HL-60 (cell line): ENCODE measurements around the gene GSTA4.

Experiments used
- DNase-seq, 2 experiments: peaks; one replicate each; pipeline ENCODE4 v3.0.0-alpha.2; 2010 to 2020; ENCODE audit warnings: low read depth in 1 of 2, low spot score in 1 of 2
- H3K27ac ChIP-seq: fragments of 250-450 bp; sonication (Bioruptor Pico); replicated peaks from 2 replicates; pipeline ENCODE4 v1.5.1; 2020; ENCODE audit warnings: mild to moderate bottlenecking, moderate library complexity
- H3K27me3 ChIP-seq: fragments of 250-450 bp; sonication (Bioruptor Pico); 2 replicates; pipeline ENCODE4 v1.5.1; 2021; ENCODE audit warnings: mild to moderate bottlenecking, moderate library complexity; ENCODE audit not compliant: insufficient read depth, poor library complexity, severe bottlenecking
- H3K4me3 ChIP-seq: replicated peaks from 2 replicates; pipeline ENCODE4 v1.5.1; 2011; ENCODE audit warnings: mild to moderate bottlenecking, control low read depth, low read length; ENCODE audit not compliant: insufficient read depth
- GABPA ChIP-seq: IDR thresholded peaks from 2 replicates; pipeline ENCODE4 v1.6.1; 2012; ENCODE audit warnings: low read depth
- POLR2AphosphoS5 ChIP-seq: IDR thresholded peaks from 2 replicates; pipeline ENCODE4 v1.6.1; 2012; ENCODE audit warnings: low read depth
- REST ChIP-seq: IDR thresholded peaks from 2 replicates; pipeline ENCODE4 v1.6.1; 2012; ENCODE audit warnings: low read depth; ENCODE audit not compliant: insufficient replicate concordance
- SPI1 ChIP-seq: IDR thresholded peaks from 2 replicates; pipeline ENCODE4 v1.6.1; 2012; ENCODE audit warnings: low read depth, mild to moderate bottlenecking, borderline replicate concordance
- TF ChIP-seq, protein P1 (sequence below): IDR thresholded peaks from one replicate; pipeline ENCODE4 v1.5.1; 2011; ENCODE audit warnings: low read length, control low read depth, inconsistent platforms; ENCODE audit not compliant: insufficient read depth

The GSTA4 gene

DNA sequence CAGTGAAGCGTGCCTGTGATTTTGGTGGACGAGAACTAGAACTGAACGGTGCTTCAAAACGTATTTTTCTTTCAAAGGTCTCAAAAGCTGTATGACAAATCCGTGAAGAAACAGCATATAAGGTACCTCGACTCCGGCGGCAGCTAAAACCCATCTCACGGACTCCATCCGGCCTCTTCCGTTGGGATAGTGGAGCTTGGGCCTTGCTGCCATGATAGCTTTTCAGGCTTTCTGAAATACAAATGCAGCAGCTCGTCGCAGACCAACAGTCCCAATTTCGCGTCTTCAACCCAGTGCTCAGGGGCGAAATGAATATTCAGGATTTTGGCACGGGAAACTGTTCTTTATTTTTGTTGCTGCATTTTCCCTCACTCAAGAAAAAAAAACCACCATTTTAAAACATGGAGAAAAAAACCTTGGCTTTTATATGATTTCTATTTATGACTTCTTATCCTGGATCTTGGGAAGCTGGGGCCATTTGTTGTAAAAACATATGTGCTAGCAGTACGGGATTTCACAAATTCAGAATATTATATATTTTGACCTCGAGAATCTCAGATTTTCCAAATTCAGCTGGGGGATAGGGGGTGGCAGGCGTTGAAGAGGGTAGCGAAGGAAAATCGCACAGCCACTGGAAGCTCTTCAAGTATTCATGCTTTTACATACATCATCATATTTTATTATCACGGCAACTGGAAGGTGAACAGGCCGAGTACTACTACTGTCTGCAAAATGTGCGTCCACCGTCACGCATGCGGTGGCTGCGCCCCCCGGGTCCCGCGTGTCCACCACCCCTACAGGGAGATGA is 849 bp downstream of the GSTA4 start:
- peak overlapping the region; percentile 96; the same call in 1 of the 2 replicates for H3K27ac ChIP-seq
- no peaks in the 10 kb centered on the region for H3K27me3 ChIP-seq
- no peak for DNase-seq
- TF ChIP-seq, protein P1, sequence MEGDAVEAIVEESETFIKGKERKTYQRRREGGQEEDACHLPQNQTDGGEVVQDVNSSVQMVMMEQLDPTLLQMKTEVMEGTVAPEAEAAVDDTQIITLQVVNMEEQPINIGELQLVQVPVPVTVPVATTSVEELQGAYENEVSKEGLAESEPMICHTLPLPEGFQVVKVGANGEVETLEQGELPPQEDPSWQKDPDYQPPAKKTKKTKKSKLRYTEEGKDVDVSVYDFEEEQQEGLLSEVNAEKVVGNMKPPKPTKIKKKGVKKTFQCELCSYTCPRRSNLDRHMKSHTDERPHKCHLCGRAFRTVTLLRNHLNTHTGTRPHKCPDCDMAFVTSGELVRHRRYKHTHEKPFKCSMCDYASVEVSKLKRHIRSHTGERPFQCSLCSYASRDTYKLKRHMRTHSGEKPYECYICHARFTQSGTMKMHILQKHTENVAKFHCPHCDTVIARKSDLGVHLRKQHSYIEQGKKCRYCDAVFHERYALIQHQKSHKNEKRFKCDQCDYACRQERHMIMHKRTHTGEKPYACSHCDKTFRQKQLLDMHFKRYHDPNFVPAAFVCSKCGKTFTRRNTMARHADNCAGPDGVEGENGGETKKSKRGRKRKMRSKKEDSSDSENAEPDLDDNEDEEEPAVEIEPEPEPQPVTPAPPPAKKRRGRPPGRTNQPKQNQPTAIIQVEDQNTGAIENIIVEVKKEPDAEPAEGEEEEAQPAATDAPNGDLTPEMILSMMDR: no peak
- TF ChIP-seq GABPA: no peak
- peak overlapping the region; percentile 75 for H3K4me3 ChIP-seq

DNA sequence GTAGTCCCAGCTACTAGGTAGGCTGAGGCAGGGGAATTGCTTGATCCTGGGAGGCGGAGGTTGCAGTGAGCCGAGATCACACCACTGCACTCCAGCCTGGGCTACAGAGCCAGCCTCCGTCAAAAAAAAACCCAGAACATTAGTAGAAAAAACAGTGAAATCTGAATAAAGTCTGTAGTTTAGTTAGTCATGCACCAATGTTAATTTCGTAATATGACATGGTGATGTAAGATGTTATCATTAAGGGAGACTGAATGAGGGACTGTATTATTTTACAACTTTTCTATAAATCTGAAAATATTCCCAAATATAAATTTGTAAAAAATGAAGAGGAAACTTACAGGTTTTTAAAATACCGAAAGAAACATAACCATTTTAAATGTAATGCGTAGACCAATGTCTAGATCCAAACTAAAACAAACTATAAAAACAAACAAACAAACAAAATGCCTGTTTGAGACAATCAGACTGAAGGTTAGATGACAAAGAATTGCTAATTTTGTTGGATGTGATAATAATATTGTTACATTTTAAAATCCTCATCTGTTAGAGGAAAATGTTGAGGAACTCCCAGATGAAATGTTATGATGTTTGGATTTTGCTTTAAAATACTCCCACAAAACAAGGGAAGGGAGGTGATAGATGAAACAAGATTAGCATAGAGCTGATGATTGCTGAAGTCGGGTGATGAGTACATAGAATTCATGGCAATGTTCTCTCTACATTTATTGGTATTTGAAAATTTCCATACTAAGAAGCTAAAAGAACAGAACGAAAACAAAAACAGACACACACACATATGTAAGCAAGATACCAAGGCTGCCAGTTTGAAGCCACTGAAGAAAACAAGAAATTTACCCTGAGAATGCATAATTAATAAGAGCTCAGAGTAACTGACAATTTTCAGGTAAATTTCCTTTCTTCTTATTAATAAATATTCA is 1.8 kb downstream of the GSTA4 start:
- no peak for TF ChIP-seq SPI1
- Histone ChIP-seq H3K27me3 (no peaks in the 10 kb centered on the region), H3K27ac (no peak overlapping the region), H3K4me3 (no peak overlapping the region)
- DNase-seq: no peak

DNA sequence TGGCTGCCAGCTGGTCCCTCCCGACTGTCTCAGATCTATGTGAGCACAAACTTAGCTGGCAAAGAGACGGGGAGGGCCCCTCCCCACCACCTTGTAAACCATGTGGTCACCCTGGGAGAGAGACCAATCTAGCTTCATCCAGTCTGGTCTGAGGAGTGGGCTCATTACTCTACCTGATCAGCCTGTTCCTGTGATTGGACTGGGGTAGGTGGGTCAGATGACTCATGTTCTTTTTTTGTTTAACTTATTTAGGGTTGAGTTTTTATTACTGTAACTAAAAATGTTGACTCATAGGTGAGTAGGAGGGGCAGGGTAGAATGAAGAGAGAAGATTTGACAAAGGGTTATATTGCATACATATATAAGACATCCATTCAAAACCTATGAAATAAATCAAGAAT is 4.7 kb downstream of the GSTA4 start:
- H3K4me3 ChIP-seq: no peak overlapping the region
- no peak for DNase-seq
- peaks cover 4% of the 10 kb centered on the region for H3K27me3 ChIP-seq
- TF ChIP-seq, protein P1: no peak
- TF ChIP-seq REST: no peak
- no peak for TF ChIP-seq POLR2AphosphoS5
- no peak for TF ChIP-seq SPI1
- TF ChIP-seq GABPA: no peak
- no peak overlapping the region for H3K27ac ChIP-seq

- TF ChIP-seq, protein P1: no peak
- TF ChIP-seq SPI1 (no peak), POLR2AphosphoS5 (no peak), REST (no peak), GABPA (no peak)
- DNase-seq: no peak
- Histone ChIP-seq H3K27ac (no peak overlapping the region), H3K27me3 (peaks cover 4% of the 10 kb centered on the region), H3K4me3 (no peak overlapping the region)
Observed at GRCh38 chr6:52985228-52985627, 9.9 kb downstream of the GSTA4 start.
